ENCODE measurements around the gene SMIM12.

Gene SMIM12

GRCh38 chr1:34856697-34857096 lies 2.9 kb downstream of the SMIM12 start:
- TF ChIP-seq FOXP2 (optimal IDR thresholded peaks at IDR 0.05; ENCODE audit: borderline replicate concordance, extremely low read depth, extremely low read length, insufficient read depth), result no peak
- TF ChIP-seq POLR2AphosphoS5 (IDR thresholded peaks at IDR 0.05; ENCODE audit: low read depth, low read length), result no peak
- no peak for TF ChIP-seq SIN3A (IDR thresholded peaks at IDR 0.05; ENCODE audit: borderline replicate concordance, insufficient read depth, low read length)
- no peak for TF ChIP-seq REST (IDR thresholded peaks at IDR 0.05; ENCODE audit: insufficient read depth in 1 of 2, low read depth in 2 of 2, low read length in 2 of 2)
- no peak for TF ChIP-seq TAF1 (IDR thresholded peaks at IDR 0.05; ENCODE audit: borderline replicate concordance, insufficient read depth, low read length)

- TF ChIP-seq POLR2AphosphoS5 (IDR thresholded peaks at IDR 0.05; ENCODE audit: low read depth, low read length) (no peak), FOXP2 (optimal IDR thresholded peaks at IDR 0.05; ENCODE audit: borderline replicate concordance, extremely low read depth, extremely low read length, insufficient read depth) (no peak), SIN3A (IDR thresholded peaks at IDR 0.05; ENCODE audit: borderline replicate concordance, insufficient read depth, low read length) (no peak), TAF1 (IDR thresholded peaks at IDR 0.05; ENCODE audit: borderline replicate concordance, insufficient read depth, low read length) (no peak), REST (IDR thresholded peaks at IDR 0.05; ENCODE audit: insufficient read depth in 1 of 2, low read depth in 2 of 2, low read length in 2 of 2) (no peak)
These were observed 6.8 kb downstream of the SMIM12 start for GRCh38 chr1:34852677-34853217.

GRCh38 chr1:34851431-34852105 lies 8.0 kb downstream of the SMIM12 start:
- TF ChIP-seq FOXP2 (optimal IDR thresholded peaks at IDR 0.05; ENCODE audit: borderline replicate concordance, extremely low read depth, extremely low read length, insufficient read depth) (no peak), POLR2AphosphoS5 (IDR thresholded peaks at IDR 0.05; ENCODE audit: low read depth, low read length) (no peak), REST (IDR thresholded peaks at IDR 0.05; ENCODE audit: insufficient read depth in 1 of 2, low read depth in 2 of 2, low read length in 2 of 2) (no peak), TAF1 (IDR thresholded peaks at IDR 0.05; ENCODE audit: borderline replicate concordance, insufficient read depth, low read length) (no peak), SIN3A (IDR thresholded peaks at IDR 0.05; ENCODE audit: borderline replicate concordance, insufficient read depth, low read length) (no peak)

GRCh38 chr1:34850382-34850781 lies 9.2 kb downstream of the SMIM12 start:
- TF ChIP-seq SIN3A (IDR thresholded peaks at IDR 0.05; ENCODE audit: borderline replicate concordance, insufficient read depth, low read length), result no peak
- TF ChIP-seq FOXP2 (optimal IDR thresholded peaks at IDR 0.05; ENCODE audit: borderline replicate concordance, extremely low read depth, extremely low read length, insufficient read depth), result no peak
- no peak for TF ChIP-seq TAF1 (IDR thresholded peaks at IDR 0.05; ENCODE audit: borderline replicate concordance, insufficient read depth, low read length)
- TF ChIP-seq POLR2AphosphoS5 (IDR thresholded peaks at IDR 0.05; ENCODE audit: low read depth, low read length), result no peak
- TF ChIP-seq REST (IDR thresholded peaks at IDR 0.05; ENCODE audit: insufficient read depth in 1 of 2, low read depth in 2 of 2, low read length in 2 of 2), result no peak

All from PFSK-1 (cell line).